ENCODE measurements around the gene FNDC3A. TPM values are rescaled to one million over a fixed set of nuclear protein-coding genes. Genes with fewer than 3 reads are reported as not detected.

Gene FNDC3A, protein sequence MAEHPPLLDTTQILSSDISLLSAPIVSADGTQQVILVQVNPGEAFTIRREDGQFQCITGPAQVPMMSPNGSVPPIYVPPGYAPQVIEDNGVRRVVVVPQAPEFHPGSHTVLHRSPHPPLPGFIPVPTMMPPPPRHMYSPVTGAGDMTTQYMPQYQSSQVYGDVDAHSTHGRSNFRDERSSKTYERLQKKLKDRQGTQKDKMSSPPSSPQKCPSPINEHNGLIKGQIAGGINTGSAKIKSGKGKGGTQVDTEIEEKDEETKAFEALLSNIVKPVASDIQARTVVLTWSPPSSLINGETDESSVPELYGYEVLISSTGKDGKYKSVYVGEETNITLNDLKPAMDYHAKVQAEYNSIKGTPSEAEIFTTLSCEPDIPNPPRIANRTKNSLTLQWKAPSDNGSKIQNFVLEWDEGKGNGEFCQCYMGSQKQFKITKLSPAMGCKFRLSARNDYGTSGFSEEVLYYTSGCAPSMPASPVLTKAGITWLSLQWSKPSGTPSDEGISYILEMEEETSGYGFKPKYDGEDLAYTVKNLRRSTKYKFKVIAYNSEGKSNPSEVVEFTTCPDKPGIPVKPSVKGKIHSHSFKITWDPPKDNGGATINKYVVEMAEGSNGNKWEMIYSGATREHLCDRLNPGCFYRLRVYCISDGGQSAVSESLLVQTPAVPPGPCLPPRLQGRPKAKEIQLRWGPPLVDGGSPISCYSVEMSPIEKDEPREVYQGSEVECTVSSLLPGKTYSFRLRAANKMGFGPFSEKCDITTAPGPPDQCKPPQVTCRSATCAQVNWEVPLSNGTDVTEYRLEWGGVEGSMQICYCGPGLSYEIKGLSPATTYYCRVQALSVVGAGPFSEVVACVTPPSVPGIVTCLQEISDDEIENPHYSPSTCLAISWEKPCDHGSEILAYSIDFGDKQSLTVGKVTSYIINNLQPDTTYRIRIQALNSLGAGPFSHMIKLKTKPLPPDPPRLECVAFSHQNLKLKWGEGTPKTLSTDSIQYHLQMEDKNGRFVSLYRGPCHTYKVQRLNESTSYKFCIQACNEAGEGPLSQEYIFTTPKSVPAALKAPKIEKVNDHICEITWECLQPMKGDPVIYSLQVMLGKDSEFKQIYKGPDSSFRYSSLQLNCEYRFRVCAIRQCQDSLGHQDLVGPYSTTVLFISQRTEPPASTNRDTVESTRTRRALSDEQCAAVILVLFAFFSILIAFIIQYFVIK
- total RNA-seq (2021; ENCODE audit: unreplicated experiment), result 24.3 TPM
- polyA plus RNA-seq (2012; ENCODE audit: insufficient read length), result 8.5 TPM
- Bru-seq, nascent RNA, result percentile 82 among the genes with signal in this experiment
- percentile 72 among the genes with signal in this experiment for BruChase-seq, experiment 1, labeled RNA remaining after a 2-hour chase
- percentile 71 among the genes with signal in this experiment for BruChase-seq, experiment 2, labeled RNA remaining after a 6-hour chase
- long read RNA-seq, full-length matches to known transcripts, result 17 of 34 reads
- long read RNA-seq, partial matches to known transcripts, result 9 of 34 reads
- long read RNA-seq, other reads (novel, unspliced or antisense), result 8 of 34 reads

GRCh38 chr13:48975856-48976575, at the start of gene FNDC3A:
TSS of gene FNDC3A (plus strand) at chr13:48975912. CDS start at chr13:49006191, 30,279 bp downstream.
- peak within 1 kb of the TSS; percentile 84 to 88 for H3K4me3 ChIP-seq (ENCODE audit: low read depth in 2 of 2, low read length in 2 of 2)
- DNase-seq (ENCODE audit: low read depth, low spot score) (no peak), ATAC-seq (peak; percentile 94)
- no peaks in the 10 kb centered on the region for H3K27me3 ChIP-seq (ENCODE audit: control insufficient read depth, insufficient read depth, low read length)
- peaks cover 8% of the 10 kb centered on the region; the same call in 1 of the 2 replicates for H3K9me3 ChIP-seq (ENCODE audit: control insufficient read depth, insufficient read depth, low read depth, low read length)
- TF ChIP-seq REST (IDR thresholded peaks at IDR 0.05; ENCODE audit: insufficient read depth in 1 of 2, low read depth in 2 of 2, low read length in 1 of 2), result no peak
- TF ChIP-seq POLR2AphosphoS5 (IDR thresholded peaks at IDR 0.05; ENCODE audit: low read depth, low read length), result peak; percentile 84
- peak; percentile 61; the same call in 1 of the 2 replicates for TF ChIP-seq SIN3A (IDR thresholded peaks at IDR 0.05; ENCODE audit: borderline replicate concordance, insufficient read depth, low read depth, low read length)
- TF ChIP-seq, protein P1, sequence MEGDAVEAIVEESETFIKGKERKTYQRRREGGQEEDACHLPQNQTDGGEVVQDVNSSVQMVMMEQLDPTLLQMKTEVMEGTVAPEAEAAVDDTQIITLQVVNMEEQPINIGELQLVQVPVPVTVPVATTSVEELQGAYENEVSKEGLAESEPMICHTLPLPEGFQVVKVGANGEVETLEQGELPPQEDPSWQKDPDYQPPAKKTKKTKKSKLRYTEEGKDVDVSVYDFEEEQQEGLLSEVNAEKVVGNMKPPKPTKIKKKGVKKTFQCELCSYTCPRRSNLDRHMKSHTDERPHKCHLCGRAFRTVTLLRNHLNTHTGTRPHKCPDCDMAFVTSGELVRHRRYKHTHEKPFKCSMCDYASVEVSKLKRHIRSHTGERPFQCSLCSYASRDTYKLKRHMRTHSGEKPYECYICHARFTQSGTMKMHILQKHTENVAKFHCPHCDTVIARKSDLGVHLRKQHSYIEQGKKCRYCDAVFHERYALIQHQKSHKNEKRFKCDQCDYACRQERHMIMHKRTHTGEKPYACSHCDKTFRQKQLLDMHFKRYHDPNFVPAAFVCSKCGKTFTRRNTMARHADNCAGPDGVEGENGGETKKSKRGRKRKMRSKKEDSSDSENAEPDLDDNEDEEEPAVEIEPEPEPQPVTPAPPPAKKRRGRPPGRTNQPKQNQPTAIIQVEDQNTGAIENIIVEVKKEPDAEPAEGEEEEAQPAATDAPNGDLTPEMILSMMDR (IDR thresholded peaks at IDR 0.05), result peak; percentile 27
- H3K27ac ChIP-seq (ENCODE audit: low read length), result peak within 1 kb of the TSS; percentile 94
- CTCF ChIA-PET, result no interaction called here
- POLR2A ChIA-PET, result interaction anchor here (0.6 kb wide), 1 partner anchor 134 kb away, joined by 3 read pairs; no protein-coding TSS in a partner anchor
- H3K36me3 ChIP-seq (ENCODE audit: control insufficient read depth, insufficient read depth, low read length), result no peaks in the 10 kb centered on the region
- in situ Hi-C loops (cut with HindIII; ENCODE audit: low pct_unique_long_range_greater_than_20kb, low sequenced_read_pairs) (no loop called here), intact Hi-C loops (cut with micrococcal nuclease; ENCODE audit: unreplicated experiment) (no loop called here)
- no TSS peak for BruUV-seq (replicated peaks)
- H3K4me1 ChIP-seq (ENCODE audit: control insufficient read depth, insufficient read depth, low read length), result peaks cover 19% of the 10 kb centered on the region
